H54 (cell line): ENCODE data around the gene MRGPRF.

Experiments used
- DNase-seq: peaks from one replicate; pipeline ENCODE4 v3.0.0; 2011; ENCODE audit warnings: low spot score, mixed read lengths; ENCODE audit not compliant: insufficient read length
- FAIRE-seq: peaks from 3 replicates; lab custom pipeline; 2011; peaks lifted over from hg19 to GRCh38; lab: Jason Lieb, UNC
- POLR2A ChIP-seq: IDR thresholded peaks from 2 replicates; pipeline ENCODE4 v1.6.1; 2011; ENCODE audit warnings: low read depth, mild to moderate bottlenecking, low read length

The MRGPRF gene

GRCh38 chr11:69013009-69013951 is at the start of gene MRGPRF:
Gene MRGPRF, minus strand, starts transcription at chr11:69013246. Its CDS starts 3,345 bp downstream, at chr11:69009901.
- DNase-seq, result no peak
- no peak for TF ChIP-seq POLR2A
- FAIRE-seq, result no peak

- DNase-seq, result no peak
- no peak for TF ChIP-seq POLR2A
- FAIRE-seq, result no peak
Measured at GRCh38 chr11:69062169-69062855, 49.3 kb upstream of the MRGPRF start.

GRCh38 chr11:69061713-69062053 is 48.6 kb upstream of the MRGPRF start:
- no peak for DNase-seq
- no peak for FAIRE-seq
- no peak for TF ChIP-seq POLR2A

- no peak for FAIRE-seq
- TF ChIP-seq POLR2A, result no peak
- DNase-seq, result no peak
Measured at GRCh38 chr11:69060806-69061712, 48.0 kb upstream of the MRGPRF start.

GRCh38 chr11:69059985-69060384 is 46.9 kb upstream of the MRGPRF start:
- TF ChIP-seq POLR2A, result no peak; the same call in 1 of the 2 replicates
- no peak for DNase-seq
- no peak for FAIRE-seq

- DNase-seq, result no peak
- TF ChIP-seq POLR2A, result no peak
- FAIRE-seq, result no peak
Measured at GRCh38 chr11:69059429-69059828, 46.4 kb upstream of the MRGPRF start.

GRCh38 chr11:69058511-69059270 is 45.6 kb upstream of the MRGPRF start:
- no peak for TF ChIP-seq POLR2A
- no peak for DNase-seq
- FAIRE-seq, result no peak

GRCh38 chr11:69057801-69058200 is 44.8 kb upstream of the MRGPRF start:
- TF ChIP-seq POLR2A, result no peak
- FAIRE-seq (no peak), DNase-seq (no peak)

GRCh38 chr11:69057236-69057635 is 44.2 kb upstream of the MRGPRF start:
- no peak for TF ChIP-seq POLR2A
- FAIRE-seq, result no peak
- no peak for DNase-seq

- no peak for DNase-seq
- TF ChIP-seq POLR2A, result no peak
- no peak for FAIRE-seq
Measured at GRCh38 chr11:69055598-69056516, 42.8 kb upstream of the MRGPRF start.

GRCh38 chr11:69055212-69055586 is 42.2 kb upstream of the MRGPRF start:
- FAIRE-seq (no peak), DNase-seq (no peak)
- TF ChIP-seq POLR2A, result no peak
